ENCODE results near the gene CTTN. TPM values are rescaled to one million over a fixed set of nuclear protein-coding genes. Genes with fewer than 3 reads are reported as not detected.

The CTTN gene
- total RNA-seq, 4 donors from 2014 or later, result 261 to 536 (median 402) TPM

DNA sequence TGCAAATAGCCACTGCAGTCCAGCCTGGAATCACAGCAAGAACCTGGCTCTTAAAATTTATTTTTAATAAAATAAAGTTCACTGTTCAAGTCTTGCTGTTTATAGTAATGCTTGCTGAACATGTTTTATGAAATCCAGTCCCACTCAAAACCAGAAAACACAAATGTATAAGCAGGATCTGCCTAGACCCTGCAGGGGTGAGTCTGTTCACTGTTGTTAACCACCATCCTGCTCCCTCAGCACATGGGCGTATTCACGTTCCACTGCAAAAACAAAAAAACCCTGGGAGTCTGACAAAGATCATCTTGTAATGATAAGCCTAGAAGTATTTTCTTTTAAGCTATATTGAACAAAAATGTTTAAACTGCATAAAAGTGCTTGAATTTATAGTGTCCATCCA lies 45.0 kb upstream of the CTTN start:
- Histone ChIP-seq H3K36me3 (peaks cover 0 to 68% (median 0%) of the 10 kb centered on the region in 3 donors), H3K4me1 (no peaks in the 10 kb centered on the region), H3K9me3 (no peaks in the 10 kb centered on the region), H3K27ac (no peak overlapping the region), H3K4me3 (no peak overlapping the region), H3K27me3 (no peaks in the 10 kb centered on the region)
- no peak for DNase-seq
- no peak for TF ChIP-seq POLR2A (IDR thresholded peaks at IDR 0.05)
- TF ChIP-seq, protein P1, sequence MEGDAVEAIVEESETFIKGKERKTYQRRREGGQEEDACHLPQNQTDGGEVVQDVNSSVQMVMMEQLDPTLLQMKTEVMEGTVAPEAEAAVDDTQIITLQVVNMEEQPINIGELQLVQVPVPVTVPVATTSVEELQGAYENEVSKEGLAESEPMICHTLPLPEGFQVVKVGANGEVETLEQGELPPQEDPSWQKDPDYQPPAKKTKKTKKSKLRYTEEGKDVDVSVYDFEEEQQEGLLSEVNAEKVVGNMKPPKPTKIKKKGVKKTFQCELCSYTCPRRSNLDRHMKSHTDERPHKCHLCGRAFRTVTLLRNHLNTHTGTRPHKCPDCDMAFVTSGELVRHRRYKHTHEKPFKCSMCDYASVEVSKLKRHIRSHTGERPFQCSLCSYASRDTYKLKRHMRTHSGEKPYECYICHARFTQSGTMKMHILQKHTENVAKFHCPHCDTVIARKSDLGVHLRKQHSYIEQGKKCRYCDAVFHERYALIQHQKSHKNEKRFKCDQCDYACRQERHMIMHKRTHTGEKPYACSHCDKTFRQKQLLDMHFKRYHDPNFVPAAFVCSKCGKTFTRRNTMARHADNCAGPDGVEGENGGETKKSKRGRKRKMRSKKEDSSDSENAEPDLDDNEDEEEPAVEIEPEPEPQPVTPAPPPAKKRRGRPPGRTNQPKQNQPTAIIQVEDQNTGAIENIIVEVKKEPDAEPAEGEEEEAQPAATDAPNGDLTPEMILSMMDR (IDR thresholded peaks at IDR 0.05), result no peak

DNA sequence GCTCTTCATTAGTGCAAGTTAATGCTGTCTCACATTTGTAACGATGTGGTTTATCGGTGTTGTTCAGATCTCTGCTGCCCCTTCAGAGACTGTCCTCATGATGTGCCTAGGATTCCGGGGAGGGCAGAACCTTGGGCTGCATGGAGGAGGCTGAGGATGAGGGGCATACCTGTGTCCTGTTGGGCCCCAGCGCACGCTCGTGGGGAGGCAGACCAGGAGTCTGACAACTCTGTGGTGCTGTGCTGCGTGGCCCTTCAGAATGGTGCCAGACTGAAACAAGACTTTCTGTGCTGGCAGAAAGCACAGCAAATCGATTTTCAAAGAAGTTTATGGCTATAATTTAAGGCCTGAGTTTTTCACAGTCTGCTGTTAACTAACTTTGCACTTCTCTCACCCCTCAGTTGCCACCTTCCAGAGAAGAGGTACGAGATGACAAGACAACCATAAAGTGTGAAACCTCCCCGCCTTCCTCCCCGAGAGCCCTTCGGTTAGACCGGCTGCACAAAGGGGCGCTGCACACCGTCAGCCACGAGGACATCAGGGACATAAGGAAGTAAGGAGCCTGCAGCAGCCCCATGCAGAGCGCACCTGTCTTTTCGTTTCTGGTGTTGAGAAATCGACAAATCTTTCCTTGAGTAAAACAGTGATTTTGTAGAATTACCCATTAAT lies 44.3 kb upstream of the CTTN start:
- DNase-seq, result no peak
- H3K4me3 ChIP-seq, result no peak overlapping the region
- H3K9me3 ChIP-seq, result no peaks in the 10 kb centered on the region
- H3K27me3 ChIP-seq, result no peaks in the 10 kb centered on the region
- H3K27ac ChIP-seq, result no peak overlapping the region
- no peak for TF ChIP-seq POLR2A (IDR thresholded peaks at IDR 0.05)
- TF ChIP-seq, protein P1 (IDR thresholded peaks at IDR 0.05), result no peak
- H3K4me1 ChIP-seq, result no peaks in the 10 kb centered on the region
- peaks cover 0 to 68% (median 0%) of the 10 kb centered on the region in 3 donors for H3K36me3 ChIP-seq

DNA sequence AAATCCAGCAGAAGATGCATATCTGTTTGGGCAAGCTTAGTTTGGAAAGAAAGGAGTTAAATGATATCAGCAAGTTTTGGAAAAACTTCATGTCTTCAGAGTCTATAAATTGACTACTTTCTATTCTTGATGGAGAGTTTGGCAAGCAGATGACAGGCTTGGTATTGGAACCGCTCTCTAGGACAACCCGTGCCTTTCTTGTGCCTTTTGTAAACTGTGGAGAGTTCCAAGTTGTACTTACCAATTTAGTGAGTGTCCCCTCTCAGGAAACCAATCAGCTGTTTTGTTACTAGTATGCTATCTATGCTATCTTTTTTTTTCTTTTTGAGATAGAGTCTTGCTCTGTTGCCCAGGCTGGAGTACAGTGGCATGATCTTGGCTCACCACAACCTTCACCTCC lies 43.7 kb upstream of the CTTN start:
- peaks cover 0 to 66% (median 0%) of the 10 kb centered on the region in 3 donors for H3K36me3 ChIP-seq
- no peak for TF ChIP-seq POLR2A (IDR thresholded peaks at IDR 0.05)
- H3K27ac ChIP-seq, result no peak overlapping the region

DNA sequence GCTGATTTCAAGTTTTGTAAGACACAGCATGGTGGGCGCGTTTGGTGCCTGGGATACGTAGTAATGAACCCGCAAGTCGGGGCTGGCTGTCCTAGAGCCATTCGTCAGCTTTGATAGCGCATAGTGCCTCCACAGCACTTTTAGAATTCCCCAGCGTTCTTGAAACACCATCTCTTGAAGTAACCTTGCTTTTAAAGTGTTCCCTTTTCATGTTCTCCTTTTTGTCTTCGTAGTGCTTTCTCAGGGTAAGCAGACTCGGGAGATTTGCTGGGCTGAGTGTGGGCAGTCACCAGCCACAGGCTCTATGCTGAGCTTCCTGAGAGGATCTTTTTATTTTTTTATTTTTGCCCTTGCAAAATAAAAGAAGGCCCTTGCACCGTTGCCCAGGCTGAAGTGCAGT lies 39.6 kb upstream of the CTTN start:
- H3K27ac ChIP-seq, result no peak overlapping the region
- H3K9me3 ChIP-seq, result no peaks in the 10 kb centered on the region
- H3K36me3 ChIP-seq, result peaks cover 0 to 83% (median 0%) of the 10 kb centered on the region in 3 donors
- no peaks in the 10 kb centered on the region for H3K27me3 ChIP-seq
- no peak for TF ChIP-seq POLR2A (IDR thresholded peaks at IDR 0.05)
- TF ChIP-seq, protein P1 (IDR thresholded peaks at IDR 0.05), result no peak
- DNase-seq, result no peak
- H3K4me3 ChIP-seq, result no peak overlapping the region
- no peaks in the 10 kb centered on the region for H3K4me1 ChIP-seq

More for the DNA sequence above, 43.7 kb upstream of the CTTN start:
- H3K27me3 ChIP-seq, result no peaks in the 10 kb centered on the region
- H3K4me3 ChIP-seq, result no peak overlapping the region
- H3K4me1 ChIP-seq, result no peaks in the 10 kb centered on the region
- no peaks in the 10 kb centered on the region for H3K9me3 ChIP-seq
- DNase-seq, result no peak

DNA sequence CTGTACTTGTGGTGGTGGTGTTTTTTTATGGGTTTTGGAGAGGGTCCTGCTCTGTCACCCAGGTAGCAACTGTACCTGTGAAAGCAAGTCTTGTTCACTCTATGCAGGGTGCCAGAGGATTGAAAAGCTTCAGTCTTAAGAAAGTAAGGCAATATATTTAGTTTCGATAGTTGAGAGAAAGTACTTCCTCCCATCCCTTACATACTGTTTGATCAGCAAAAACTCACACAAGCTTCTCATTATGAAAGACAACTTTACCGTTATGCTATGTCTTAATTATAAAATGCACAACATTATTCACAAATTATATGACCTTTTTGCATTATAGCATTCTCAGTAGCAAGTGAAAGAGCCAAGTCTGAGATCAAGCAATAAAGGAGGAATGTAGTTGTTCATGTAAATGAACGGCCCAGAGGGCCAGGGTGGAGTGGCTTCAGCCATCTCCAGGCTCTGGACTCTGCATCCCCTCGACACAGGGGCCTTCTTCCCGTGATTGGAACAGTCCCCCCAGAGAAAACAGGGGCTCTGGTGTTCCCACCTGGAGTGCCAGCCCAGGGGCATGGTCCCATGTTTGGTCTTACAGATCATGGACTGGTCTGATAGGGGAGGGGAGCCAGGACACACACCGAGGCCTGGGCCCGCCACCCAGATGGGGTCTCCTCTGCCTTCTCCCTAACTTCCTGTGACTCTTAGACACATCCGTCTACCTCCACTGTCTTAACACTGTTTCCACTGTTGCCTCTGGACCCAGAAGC lies 38.7 kb upstream of the CTTN start:
- Histone ChIP-seq H3K27me3 (no peaks in the 10 kb centered on the region), H3K36me3 (peaks cover 0 to 79% (median 0%) of the 10 kb centered on the region in 3 donors), H3K27ac (no peak overlapping the region), H3K9me3 (no peaks in the 10 kb centered on the region), H3K4me3 (no peak overlapping the region), H3K4me1 (no peaks in the 10 kb centered on the region)
- no peak for TF ChIP-seq POLR2A (IDR thresholded peaks at IDR 0.05)
- TF ChIP-seq, protein P1 (IDR thresholded peaks at IDR 0.05), result no peak
- DNase-seq, result no peak

DNA sequence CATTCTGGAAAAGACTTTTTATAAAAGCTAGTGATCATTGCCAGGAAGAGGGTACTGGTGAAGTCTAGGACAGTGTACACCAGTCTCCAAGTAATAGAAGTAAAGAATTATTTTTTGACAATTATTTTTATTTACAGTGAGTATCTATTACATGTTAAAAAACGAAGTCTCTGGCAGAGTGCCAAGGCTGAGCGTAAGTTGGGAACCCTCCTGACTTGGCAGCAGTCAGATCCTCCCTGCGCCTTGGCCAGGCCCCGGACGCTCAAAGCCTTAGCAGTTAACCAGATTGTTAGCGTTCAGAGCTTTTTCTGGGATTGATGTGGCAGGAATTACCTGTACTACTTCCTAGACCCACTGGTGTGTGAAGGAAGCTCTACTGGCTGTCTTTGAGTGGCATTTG lies 38.1 kb upstream of the CTTN start:
- Histone ChIP-seq H3K36me3 (peaks cover 0 to 79% (median 0%) of the 10 kb centered on the region in 3 donors), H3K27me3 (no peaks in the 10 kb centered on the region), H3K4me1 (no peaks in the 10 kb centered on the region), H3K27ac (no peak overlapping the region), H3K9me3 (no peaks in the 10 kb centered on the region), H3K4me3 (no peak overlapping the region)
- TF ChIP-seq POLR2A (IDR thresholded peaks at IDR 0.05), result no peak
- TF ChIP-seq, protein P1 (IDR thresholded peaks at IDR 0.05), result no peak
- no peak for DNase-seq

All from Peyer's patch (tissue), 4 donors.